Stimulated activated CD8-positive, alpha-beta memory T cell treated with anti-CD3 and anti-CD28 coated beads, Interleukin-4, amount 100 ng/mL, for 1 hour (primary cell): ENCODE results near the gene TP53.
"Not testable (repeated sequence)": the region's sequence is repeated elsewhere in the genome, so short reads cannot be mapped to it uniquely, and the experiment has no call there.

ENCODE experiments used
- DNase-seq, 2 donors: peaks; one replicate each; pipeline ENCODE4 v3.0.0-alpha.2; 2020; ENCODE audit warnings: low read depth in 2 of 2, low spot score in 1 of 2

Gene TP53

GRCh38 chr17:7632492-7632894 is 54.8 kb downstream of the TP53 start:
- no peak for DNase-seq

GRCh38 chr17:7631398-7632380 is 55.6 kb downstream of the TP53 start:
- DNase-seq = no peak

GRCh38 chr17:7629939-7630571 is 57.2 kb downstream of the TP53 start, which contains the start of gene SHBG:
Gene SHBG (plus strand): TSS chr17:7630135. CDS start chr17:7630173, 38 bp downstream.
- DNase-seq = no peak

GRCh38 chr17:7627250-7628121 is 59.8 kb downstream of the TP53 start, which contains the start of gene SAT2:
Gene SAT2 (minus strand): TSS chr17:7627821. CDS start chr17:7627635, 186 bp downstream.
- peak; percentile 70 to 73 for DNase-seq

GRCh38 chr17:7626956-7627249 is 60.4 kb downstream of the TP53 start:
- no peak for DNase-seq

GRCh38 chr17:7626307-7626706 is 61.0 kb downstream of the TP53 start:
- no peak for DNase-seq

- not testable (repeated sequence) for DNase-seq
These were observed 61.5 kb downstream of the TP53 start for GRCh38 chr17:7625749-7626148.

- no peak for DNase-seq
These were observed 63.6 kb downstream of the TP53 start for GRCh38 chr17:7623661-7624060.

DNA sequence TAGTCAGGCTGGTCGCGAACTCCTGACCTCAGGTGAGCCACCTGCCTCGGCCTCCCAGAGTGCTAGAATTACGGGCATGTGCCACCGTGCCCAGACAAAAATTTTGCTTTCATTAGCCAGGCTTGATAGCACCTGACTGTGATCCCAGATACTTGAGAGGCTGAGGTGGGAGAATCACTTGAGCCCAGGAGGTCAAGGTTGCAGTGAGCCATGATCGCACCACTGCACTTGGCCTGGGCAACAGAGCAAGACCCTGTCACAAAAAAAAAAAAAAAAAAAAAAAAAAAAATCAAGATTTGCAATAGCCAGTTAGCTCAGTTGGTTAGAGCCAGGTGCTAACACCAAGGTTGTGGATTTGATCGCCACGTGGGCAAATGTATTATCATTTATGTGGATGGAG is 66.5 kb downstream of the TP53 start:
- DNase-seq = no peak

DNA sequence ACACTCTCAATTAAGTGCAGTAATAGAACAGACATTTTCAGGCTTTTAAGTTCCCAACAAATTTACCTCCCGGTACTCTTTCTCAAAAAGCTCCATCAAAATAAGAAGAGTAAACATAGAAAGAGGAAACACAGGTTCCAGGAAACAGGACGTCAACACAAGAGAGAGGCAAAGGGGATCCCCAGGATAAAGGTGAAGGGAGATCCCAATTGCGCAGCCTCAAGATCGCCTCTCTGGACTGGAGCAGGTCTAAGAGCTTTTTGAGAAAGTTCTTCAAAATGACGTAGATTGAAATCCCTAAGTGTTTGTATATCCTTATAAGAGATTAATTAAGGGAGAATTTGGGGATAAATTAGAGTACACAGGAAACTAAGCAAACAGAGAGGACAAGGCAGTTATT is 68.7 kb downstream of the TP53 start:
- DNase-seq = no peak
